HuH-7.5 (cell line): ENCODE measurements around the gene JAZF1.
"Not testable (repeated sequence)": the region's sequence is repeated elsewhere in the genome, so short reads cannot be mapped to it uniquely, and the experiment has no call there.

Experiments
- DNase-seq: peaks from one replicate; pipeline ENCODE4 v3.0.0; 2011; ENCODE audit warnings: low spot score

The JAZF1 gene

GRCh38 chr7:27872356-27873275 is 308.0 kb downstream of the JAZF1 start:
- DNase-seq = no peak

- DNase-seq = no peak
Observed at GRCh38 chr7:27871866-27872265, 308.7 kb downstream of the JAZF1 start.

GRCh38 chr7:27871086-27871485 is 309.5 kb downstream of the JAZF1 start:
- no peak for DNase-seq

GRCh38 chr7:27870595-27870994 is 310.0 kb downstream of the JAZF1 start:
- DNase-seq = no peak

GRCh38 chr7:27869056-27869455 is 311.5 kb downstream of the JAZF1 start:
- DNase-seq = no peak

- DNase-seq = no peak
Observed at GRCh38 chr7:27868131-27868550, 312.5 kb downstream of the JAZF1 start.

GRCh38 chr7:27866828-27867672 is 313.5 kb downstream of the JAZF1 start:
- DNase-seq = no peak

- no peak for DNase-seq
Observed at GRCh38 chr7:27866256-27866655, 314.3 kb downstream of the JAZF1 start.

- DNase-seq = no peak
Observed at GRCh38 chr7:27863880-27864279, 316.7 kb downstream of the JAZF1 start.

GRCh38 chr7:27861747-27862146 is 318.8 kb downstream of the JAZF1 start:
- no peak for DNase-seq

GRCh38 chr7:27860800-27861199 is 319.8 kb downstream of the JAZF1 start:
- no peak for DNase-seq

GRCh38 chr7:27856703-27857485 is 323.7 kb downstream of the JAZF1 start:
- not testable (repeated sequence) for DNase-seq

GRCh38 chr7:27850531-27850930 is 330.1 kb downstream of the JAZF1 start:
- DNase-seq = no peak

- DNase-seq = no peak
Observed at GRCh38 chr7:27846388-27846787, 334.2 kb downstream of the JAZF1 start.

GRCh38 chr7:27843584-27844305 is 336.9 kb downstream of the JAZF1 start:
- no peak for DNase-seq

GRCh38 chr7:27842851-27843250 is 337.7 kb downstream of the JAZF1 start:
- no peak for DNase-seq

GRCh38 chr7:27842094-27842692 is 338.4 kb downstream of the JAZF1 start:
- DNase-seq = no peak

GRCh38 chr7:27840760-27841364 is 339.7 kb downstream of the JAZF1 start:
- no peak for DNase-seq

GRCh38 chr7:27840313-27840712 is 340.3 kb downstream of the JAZF1 start:
- no peak for DNase-seq

- no peak for DNase-seq
Observed at GRCh38 chr7:27839099-27839498, 341.5 kb downstream of the JAZF1 start.

GRCh38 chr7:27836536-27836935 is 344.1 kb downstream of the JAZF1 start:
- no peak for DNase-seq
